Astrocyte of the spinal cord (primary cell): Measurements from ENCODE around the gene CCDC71.

ENCODE experiments used
- DNase-seq: peaks from one replicate; pipeline ENCODE4 v3.0.0; 2011; ENCODE audit warnings: low read depth, low spot score
- H3K4me3 ChIP-seq: 2 replicates; pipeline ENCODE4 v1.5.1; 2011; ENCODE audit warnings: low read depth, mild to moderate bottlenecking, low read length, moderate library complexity
- in situ Hi-C: cut with HindIII; loops from 2 replicates; pipeline ENCODE4 v1.10.0; 2017; ENCODE audit warnings: low sequenced_read_pairs
- TF ChIP-seq, protein P1 (sequence below): IDR thresholded peaks from 2 replicates; pipeline ENCODE4 v1.5.1; 2012; ENCODE audit warnings: low read depth, mild to moderate bottlenecking, low read length, inconsistent platforms

Gene CCDC71

DNA sequence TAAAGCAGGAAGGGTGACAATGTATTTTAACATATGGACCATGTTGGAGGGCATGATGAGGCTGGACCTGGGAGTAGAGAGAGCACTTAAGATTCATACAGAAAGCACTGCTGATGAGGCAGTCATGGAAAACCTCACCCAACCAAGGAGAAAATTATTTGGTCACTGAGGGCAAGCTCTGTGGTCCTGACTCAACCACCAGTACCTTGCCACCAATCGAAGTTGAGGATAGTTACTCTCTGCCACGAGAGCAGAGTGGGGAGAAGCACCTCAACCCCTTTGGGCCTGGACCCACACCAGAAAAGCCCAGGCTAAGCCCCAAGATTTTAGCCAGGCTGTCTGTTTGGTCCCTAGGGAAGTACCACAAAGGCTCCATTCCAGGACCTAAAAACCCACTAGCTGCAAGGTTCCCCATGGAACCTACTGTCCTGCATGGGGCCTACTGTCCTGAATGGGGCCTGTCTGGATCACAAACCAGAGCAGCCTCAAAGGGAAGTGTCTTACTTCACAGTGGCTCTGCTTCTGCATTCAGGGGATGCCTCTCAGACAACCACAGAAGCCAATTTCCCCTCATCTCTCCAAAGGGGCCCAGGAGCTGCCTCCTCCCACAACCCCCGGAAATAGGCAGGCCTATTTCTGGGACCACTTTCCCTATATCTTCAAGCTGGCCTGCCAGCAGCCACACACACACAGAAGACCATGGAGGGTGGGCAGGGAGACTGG, 4.2 kb downstream of the CCDC71 start:
- TF ChIP-seq, protein P1, sequence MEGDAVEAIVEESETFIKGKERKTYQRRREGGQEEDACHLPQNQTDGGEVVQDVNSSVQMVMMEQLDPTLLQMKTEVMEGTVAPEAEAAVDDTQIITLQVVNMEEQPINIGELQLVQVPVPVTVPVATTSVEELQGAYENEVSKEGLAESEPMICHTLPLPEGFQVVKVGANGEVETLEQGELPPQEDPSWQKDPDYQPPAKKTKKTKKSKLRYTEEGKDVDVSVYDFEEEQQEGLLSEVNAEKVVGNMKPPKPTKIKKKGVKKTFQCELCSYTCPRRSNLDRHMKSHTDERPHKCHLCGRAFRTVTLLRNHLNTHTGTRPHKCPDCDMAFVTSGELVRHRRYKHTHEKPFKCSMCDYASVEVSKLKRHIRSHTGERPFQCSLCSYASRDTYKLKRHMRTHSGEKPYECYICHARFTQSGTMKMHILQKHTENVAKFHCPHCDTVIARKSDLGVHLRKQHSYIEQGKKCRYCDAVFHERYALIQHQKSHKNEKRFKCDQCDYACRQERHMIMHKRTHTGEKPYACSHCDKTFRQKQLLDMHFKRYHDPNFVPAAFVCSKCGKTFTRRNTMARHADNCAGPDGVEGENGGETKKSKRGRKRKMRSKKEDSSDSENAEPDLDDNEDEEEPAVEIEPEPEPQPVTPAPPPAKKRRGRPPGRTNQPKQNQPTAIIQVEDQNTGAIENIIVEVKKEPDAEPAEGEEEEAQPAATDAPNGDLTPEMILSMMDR: no peak
- in situ Hi-C loops: no loop called here
- DNase-seq: no peak
- no peak overlapping the region for H3K4me3 ChIP-seq

DNA sequence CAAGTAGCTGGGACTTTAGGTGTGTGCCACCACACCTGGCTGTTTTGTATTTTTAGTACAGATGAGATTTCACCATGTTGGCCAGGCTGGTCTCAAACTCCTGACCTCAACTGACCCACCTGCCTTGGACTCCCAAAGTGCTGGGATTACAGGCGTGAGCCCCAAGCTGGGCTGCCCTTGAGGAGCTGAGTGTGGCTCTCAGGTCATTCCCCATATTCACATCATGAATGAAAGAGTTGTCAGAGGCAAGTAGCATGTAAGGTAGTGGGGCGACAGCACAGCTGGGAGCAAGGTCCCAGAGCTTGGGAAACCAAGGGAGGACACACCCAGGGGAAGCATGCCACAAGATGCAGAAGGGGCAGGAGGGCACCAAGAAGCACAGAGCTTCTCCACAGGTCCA, 4.9 kb downstream of the CCDC71 start:
- TF ChIP-seq, protein P1: no peak
- no peak for DNase-seq
- in situ Hi-C loops: no loop called here
- no peak overlapping the region for H3K4me3 ChIP-seq

DNA sequence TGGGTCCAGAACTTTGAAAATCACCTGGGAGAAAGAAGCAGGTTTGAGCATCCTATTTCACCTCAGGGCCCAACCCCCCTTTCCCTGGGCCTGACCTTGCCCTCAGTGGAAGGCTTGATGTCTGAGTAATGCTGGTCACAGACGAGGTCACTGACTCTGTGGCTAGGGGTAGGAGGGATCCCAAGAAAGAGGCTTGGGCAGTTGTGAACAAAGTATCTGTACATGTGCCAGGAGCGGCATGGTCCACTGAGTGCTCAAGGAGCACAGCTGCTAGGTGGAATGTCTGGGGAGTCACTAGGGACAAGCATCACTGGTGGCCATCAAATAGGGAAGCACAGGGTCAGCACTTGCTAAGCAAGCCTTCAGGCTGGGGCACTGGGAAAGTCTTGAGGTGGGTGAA, 7.3 kb downstream of the CCDC71 start:
- in situ Hi-C loops: no loop called here
- no peak overlapping the region for H3K4me3 ChIP-seq
- TF ChIP-seq, protein P1: no peak
- DNase-seq: no peak

GRCh38 chr3:49158103-49158709, 7.9 kb downstream of the CCDC71 start:
- no peak overlapping the region for H3K4me3 ChIP-seq
- TF ChIP-seq, protein P1: no peak
- in situ Hi-C loops: no loop called here
- DNase-seq: no peak

- DNase-seq: no peak
- in situ Hi-C loops: no loop called here
- no peak overlapping the region for H3K4me3 ChIP-seq
- TF ChIP-seq, protein P1: no peak
These were observed 8.8 kb downstream of the CCDC71 start for GRCh38 chr3:49157289-49157688.

GRCh38 chr3:49153349-49153912, 12.7 kb downstream of the CCDC71 start:
- DNase-seq: no peak
- TF ChIP-seq, protein P1: no peak
- in situ Hi-C loops: no loop called here
- no peak overlapping the region for H3K4me3 ChIP-seq
